Measurements from ENCODE around the gene WFDC11.
"Not testable (repeated sequence)": the region's sequence is repeated elsewhere in the genome, so short reads cannot be mapped to it uniquely, and the experiment has no call there.

The WFDC11 gene

DNA sequence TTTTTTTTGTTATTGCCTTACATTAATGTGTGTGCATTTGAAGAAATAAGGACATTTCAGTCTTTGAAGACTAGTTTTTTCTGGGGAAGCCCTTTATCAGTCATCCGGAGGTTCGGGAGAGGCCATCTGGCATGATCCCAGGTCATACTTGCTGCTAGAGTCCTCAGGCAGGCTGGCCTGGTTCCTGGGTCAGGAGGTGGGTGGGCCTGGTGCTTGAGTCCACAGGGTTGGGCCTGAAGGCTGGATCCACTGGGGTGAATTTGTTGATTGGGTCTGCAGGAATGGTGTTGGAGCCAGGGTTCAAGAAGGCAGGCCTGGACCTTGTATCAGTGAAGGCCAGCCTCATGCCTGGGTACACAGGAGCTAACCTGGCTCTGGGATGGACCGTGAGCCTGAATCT lies 23.2 kb downstream of the WFDC11 start:
- H3K36me3 ChIP-seq (ENCODE audit: control insufficient read depth, insufficient read depth, low read length) = no peaks in the 10 kb centered on the region
- no peaks in the 10 kb centered on the region for H3K27me3 ChIP-seq (replicated peaks; ENCODE audit: control insufficient read depth, insufficient read depth, low read length)
- no peak for DNase-seq (ENCODE audit: extremely low read depth, insufficient read length)
- TF ChIP-seq, protein P1, sequence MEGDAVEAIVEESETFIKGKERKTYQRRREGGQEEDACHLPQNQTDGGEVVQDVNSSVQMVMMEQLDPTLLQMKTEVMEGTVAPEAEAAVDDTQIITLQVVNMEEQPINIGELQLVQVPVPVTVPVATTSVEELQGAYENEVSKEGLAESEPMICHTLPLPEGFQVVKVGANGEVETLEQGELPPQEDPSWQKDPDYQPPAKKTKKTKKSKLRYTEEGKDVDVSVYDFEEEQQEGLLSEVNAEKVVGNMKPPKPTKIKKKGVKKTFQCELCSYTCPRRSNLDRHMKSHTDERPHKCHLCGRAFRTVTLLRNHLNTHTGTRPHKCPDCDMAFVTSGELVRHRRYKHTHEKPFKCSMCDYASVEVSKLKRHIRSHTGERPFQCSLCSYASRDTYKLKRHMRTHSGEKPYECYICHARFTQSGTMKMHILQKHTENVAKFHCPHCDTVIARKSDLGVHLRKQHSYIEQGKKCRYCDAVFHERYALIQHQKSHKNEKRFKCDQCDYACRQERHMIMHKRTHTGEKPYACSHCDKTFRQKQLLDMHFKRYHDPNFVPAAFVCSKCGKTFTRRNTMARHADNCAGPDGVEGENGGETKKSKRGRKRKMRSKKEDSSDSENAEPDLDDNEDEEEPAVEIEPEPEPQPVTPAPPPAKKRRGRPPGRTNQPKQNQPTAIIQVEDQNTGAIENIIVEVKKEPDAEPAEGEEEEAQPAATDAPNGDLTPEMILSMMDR (IDR thresholded peaks at IDR 0.05; ENCODE audit: insufficient read depth, low read length, poor library complexity, severe bottlenecking) = no peak
- no peak overlapping the region for H3K4me3 ChIP-seq (replicated peaks; ENCODE audit: low read depth, low read length)

GRCh38 chr20:45645869-45646268 lies 24.2 kb downstream of the WFDC11 start:
- not testable (repeated sequence) for H3K36me3 ChIP-seq (ENCODE audit: control insufficient read depth, insufficient read depth, low read length); H3K4me3 ChIP-seq (replicated peaks; ENCODE audit: low read depth, low read length); DNase-seq (ENCODE audit: extremely low read depth, insufficient read length); H3K27me3 ChIP-seq (replicated peaks; ENCODE audit: control insufficient read depth, insufficient read depth, low read length)

GRCh38 chr20:45641076-45641475 lies 29.0 kb downstream of the WFDC11 start:
- not testable (repeated sequence) for H3K36me3 ChIP-seq (ENCODE audit: control insufficient read depth, insufficient read depth, low read length); H3K4me3 ChIP-seq (replicated peaks; ENCODE audit: low read depth, low read length); H3K27me3 ChIP-seq (replicated peaks; ENCODE audit: control insufficient read depth, insufficient read depth, low read length); DNase-seq (ENCODE audit: extremely low read depth, insufficient read length)

DNA sequence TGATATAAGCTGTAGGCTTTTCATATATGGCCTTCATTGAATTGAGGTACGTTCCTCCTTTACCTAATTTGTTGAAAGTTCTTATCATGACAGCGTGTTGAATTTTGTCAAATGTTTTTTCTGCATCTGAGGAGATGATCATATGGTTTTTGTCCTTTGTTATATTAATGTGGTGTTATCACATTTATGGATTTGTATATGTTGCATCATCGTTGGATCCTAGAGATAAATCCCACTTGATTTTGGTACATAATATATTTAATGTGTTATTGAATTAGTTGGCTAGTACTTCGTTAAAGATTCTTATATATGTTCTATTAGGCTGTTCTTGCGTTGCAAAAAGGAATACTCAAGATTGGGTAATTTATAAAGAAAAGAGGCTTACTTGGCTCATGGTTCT lies 30.4 kb downstream of the WFDC11 start:
- TF ChIP-seq, protein P1 (IDR thresholded peaks at IDR 0.05; ENCODE audit: insufficient read depth, low read length, poor library complexity, severe bottlenecking) = no peak
- no peak overlapping the region for H3K4me3 ChIP-seq (replicated peaks; ENCODE audit: low read depth, low read length)
- no peaks in the 10 kb centered on the region for H3K36me3 ChIP-seq (ENCODE audit: control insufficient read depth, insufficient read depth, low read length)
- no peaks in the 10 kb centered on the region for H3K27me3 ChIP-seq (replicated peaks; ENCODE audit: control insufficient read depth, insufficient read depth, low read length)
- DNase-seq (ENCODE audit: extremely low read depth, insufficient read length) = no peak

DNA sequence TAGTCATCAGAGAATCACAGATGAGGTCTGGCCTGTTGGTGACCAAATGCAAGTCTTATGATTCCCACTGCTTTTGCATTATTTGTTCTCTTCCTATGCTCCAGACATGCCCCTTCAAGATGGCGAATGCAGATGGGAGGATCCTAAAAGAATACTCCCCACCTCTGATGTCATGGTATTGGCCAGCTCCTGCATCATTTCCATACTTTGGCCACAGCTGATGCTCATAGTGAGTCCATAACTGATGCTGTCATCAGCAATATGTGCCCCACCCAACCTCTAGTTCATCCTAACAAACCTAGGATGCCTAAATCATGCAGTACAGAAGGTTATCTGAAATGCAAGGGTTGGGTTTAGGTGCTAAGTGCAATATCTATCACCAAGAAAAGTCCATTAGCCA lies 33.5 kb downstream of the WFDC11 start:
- no peak for DNase-seq (ENCODE audit: extremely low read depth, insufficient read length)
- Histone ChIP-seq H3K36me3 (ENCODE audit: control insufficient read depth, insufficient read depth, low read length) (no peaks in the 10 kb centered on the region), H3K27me3 (replicated peaks; ENCODE audit: control insufficient read depth, insufficient read depth, low read length) (no peaks in the 10 kb centered on the region), H3K4me3 (replicated peaks; ENCODE audit: low read depth, low read length) (no peak overlapping the region)
- TF ChIP-seq, protein P1 (IDR thresholded peaks at IDR 0.05; ENCODE audit: insufficient read depth, low read length, poor library complexity, severe bottlenecking) = no peak

DNA sequence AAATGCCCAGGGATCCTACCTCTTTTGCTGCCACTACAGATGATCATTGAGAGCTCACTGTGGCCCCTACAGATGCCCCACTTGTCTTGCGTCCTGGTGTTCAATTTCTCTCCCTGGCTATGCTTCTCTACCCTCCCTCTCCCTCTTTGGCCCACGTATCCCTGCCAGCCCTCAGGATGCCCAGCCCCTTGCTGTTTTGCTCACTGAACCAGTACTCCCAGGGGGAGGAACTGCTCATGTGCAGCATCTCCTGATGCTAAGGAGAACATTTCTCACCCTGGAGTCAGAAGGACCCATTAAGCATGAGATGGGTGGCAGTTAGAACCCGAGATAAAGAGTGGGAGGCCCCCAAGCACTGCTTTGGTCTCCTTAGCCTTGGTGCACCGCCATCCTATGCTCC lies 38.9 kb downstream of the WFDC11 start, which contains the start of gene WFDC9:
Gene WFDC9, minus strand, starts transcription at position 101 of the 400 bp plus-strand sequence. CDS start 21,103 bp downstream, outside the sequence.
- Histone ChIP-seq H3K4me3 (replicated peaks; ENCODE audit: low read depth, low read length) (no peak within 1 kb of the TSS), H3K36me3 (ENCODE audit: control insufficient read depth, insufficient read depth, low read length) (no peaks in the 10 kb centered on the region), H3K27me3 (replicated peaks; ENCODE audit: control insufficient read depth, insufficient read depth, low read length) (no peaks in the 10 kb centered on the region; the same call in 1 of the 2 replicates)
- DNase-seq (ENCODE audit: extremely low read depth, insufficient read length) = no peak
- TF ChIP-seq, protein P1 (IDR thresholded peaks at IDR 0.05; ENCODE audit: insufficient read depth, low read length, poor library complexity, severe bottlenecking) = no peak

- no peak for DNase-seq (ENCODE audit: extremely low read depth, insufficient read length)
- Histone ChIP-seq H3K4me3 (replicated peaks; ENCODE audit: low read depth, low read length) (no peak overlapping the region), H3K36me3 (ENCODE audit: control insufficient read depth, insufficient read depth, low read length) (no peaks in the 10 kb centered on the region), H3K27me3 (replicated peaks; ENCODE audit: control insufficient read depth, insufficient read depth, low read length) (no peaks in the 10 kb centered on the region; the same call in 1 of the 2 replicates)
- TF ChIP-seq, protein P1 (IDR thresholded peaks at IDR 0.05; ENCODE audit: insufficient read depth, low read length, poor library complexity, severe bottlenecking) = no peak
These were observed 39.7 kb downstream of the WFDC11 start for GRCh38 chr20:45630371-45630770.
